Measurements from ENCODE around the gene AP2A1.

- TF ChIP-seq CTCF (IDR thresholded peaks at IDR 0.05; ENCODE audit: low read depth, low read length) (no peak), EZH2phosphoT487 (IDR thresholded peaks at IDR 0.05; ENCODE audit: low read depth) (no peak)
Observed at GRCh38 chr19:49763230-49763629, 3.6 kb upstream of the AP2A1 start, which contains the start of gene TSKS.
